ENCODE measurements around the gene DNM3. TPM values are rescaled to one million over a fixed set of nuclear protein-coding genes. Genes with fewer than 3 reads are reported as not detected.

DNM3 gene
- total RNA-seq, 4 donors from 2014 or later: 2.7 to 4.5 (median 4.0) TPM

DNA sequence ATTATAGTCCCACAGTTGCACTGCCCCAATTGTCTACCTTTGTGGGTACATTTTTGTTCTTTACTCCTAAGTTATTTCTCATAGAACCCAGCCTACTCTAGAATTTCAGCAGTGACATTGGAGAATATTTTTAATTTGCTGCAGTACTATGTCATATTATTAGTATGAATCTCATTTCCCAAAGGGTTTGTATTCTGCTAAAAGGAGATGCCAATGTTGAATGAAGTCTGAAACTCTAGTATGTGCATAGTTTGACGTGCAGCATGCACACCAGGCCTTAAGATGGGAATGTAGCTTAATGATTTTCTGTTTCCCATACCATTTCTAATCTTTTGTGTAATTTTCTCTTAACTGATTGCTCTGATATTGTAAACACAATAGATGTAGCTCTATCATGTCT, 568.7 kb downstream of the DNM3 start:
- WGBS, 2 donors: 67 to 73% methylated on average over 1 of the region's 1 CpG
- no peak for DNase-seq (ENCODE audit: low spot score in 2 of 2)
- no peak overlapping the region for H3K4me3 ChIP-seq (ENCODE audit: low read depth, poor library complexity, severe bottlenecking)
- TF ChIP-seq POLR2A (IDR thresholded peaks at IDR 0.05): no peak
- TF ChIP-seq, protein P1, sequence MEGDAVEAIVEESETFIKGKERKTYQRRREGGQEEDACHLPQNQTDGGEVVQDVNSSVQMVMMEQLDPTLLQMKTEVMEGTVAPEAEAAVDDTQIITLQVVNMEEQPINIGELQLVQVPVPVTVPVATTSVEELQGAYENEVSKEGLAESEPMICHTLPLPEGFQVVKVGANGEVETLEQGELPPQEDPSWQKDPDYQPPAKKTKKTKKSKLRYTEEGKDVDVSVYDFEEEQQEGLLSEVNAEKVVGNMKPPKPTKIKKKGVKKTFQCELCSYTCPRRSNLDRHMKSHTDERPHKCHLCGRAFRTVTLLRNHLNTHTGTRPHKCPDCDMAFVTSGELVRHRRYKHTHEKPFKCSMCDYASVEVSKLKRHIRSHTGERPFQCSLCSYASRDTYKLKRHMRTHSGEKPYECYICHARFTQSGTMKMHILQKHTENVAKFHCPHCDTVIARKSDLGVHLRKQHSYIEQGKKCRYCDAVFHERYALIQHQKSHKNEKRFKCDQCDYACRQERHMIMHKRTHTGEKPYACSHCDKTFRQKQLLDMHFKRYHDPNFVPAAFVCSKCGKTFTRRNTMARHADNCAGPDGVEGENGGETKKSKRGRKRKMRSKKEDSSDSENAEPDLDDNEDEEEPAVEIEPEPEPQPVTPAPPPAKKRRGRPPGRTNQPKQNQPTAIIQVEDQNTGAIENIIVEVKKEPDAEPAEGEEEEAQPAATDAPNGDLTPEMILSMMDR (IDR thresholded peaks at IDR 0.05): no peak
- intact Hi-C loops (cut with DNase I; ENCODE audit: low total_unique reads): no loop called here

DNA sequence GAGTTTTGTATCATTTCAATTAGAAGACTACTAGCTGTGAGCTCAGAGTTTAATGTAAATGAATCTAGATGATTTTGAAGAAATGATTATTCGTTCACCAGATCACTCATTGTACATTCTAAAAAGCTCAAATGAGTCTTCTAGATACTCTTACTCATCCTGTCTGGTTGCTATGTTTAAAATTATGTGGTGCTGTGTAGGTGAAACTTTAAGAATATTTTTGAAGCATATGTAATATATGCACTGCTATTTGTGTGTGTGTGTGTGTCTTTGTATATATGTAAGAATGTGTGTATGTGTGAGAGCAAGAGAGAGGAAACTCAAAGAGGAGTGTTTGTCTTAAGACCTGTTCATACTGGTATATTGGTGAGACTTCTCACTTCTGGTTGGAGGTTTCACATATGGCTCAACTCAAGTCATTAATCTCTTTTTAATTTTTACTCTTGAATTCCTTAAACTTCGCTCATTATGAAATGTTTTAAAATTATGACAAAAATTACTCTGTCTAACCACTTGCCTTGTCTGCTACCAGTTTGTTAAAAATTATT, 570.6 kb downstream of the DNM3 start:
- H3K4me3 ChIP-seq (ENCODE audit: low read depth, poor library complexity, severe bottlenecking): no peak overlapping the region
- intact Hi-C loops (cut with DNase I; ENCODE audit: low total_unique reads): no loop called here
- TF ChIP-seq POLR2A (IDR thresholded peaks at IDR 0.05): no peak
- TF ChIP-seq, protein P1 (IDR thresholded peaks at IDR 0.05): no peak
- 93 to 95% methylated on average over 2 of the region's 2 CpGs for WGBS, 2 donors
- no peak for DNase-seq (ENCODE audit: low spot score in 2 of 2)

DNA sequence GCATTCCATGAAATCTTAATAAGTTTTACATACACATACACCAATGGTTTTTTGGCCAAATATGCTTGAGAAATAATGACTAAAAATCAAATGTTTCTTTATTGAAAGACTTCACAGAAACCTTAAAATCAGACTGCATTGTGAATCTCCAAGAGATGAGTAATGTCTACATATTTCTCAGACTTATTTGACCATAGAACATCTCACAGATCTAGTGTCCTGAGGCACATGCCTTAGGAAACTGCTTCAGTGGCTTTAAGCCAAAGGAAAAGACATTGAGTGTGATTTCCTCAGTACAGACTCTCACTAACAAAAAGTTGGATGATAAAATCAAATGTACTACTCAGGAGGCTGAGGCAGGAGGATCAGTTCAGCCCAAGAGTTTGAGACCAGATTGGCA, 573.0 kb downstream of the DNM3 start:
- DNase-seq (ENCODE audit: low spot score in 2 of 2): no peak
- intact Hi-C loops (cut with DNase I; ENCODE audit: low total_unique reads): no loop called here
- TF ChIP-seq, protein P1 (IDR thresholded peaks at IDR 0.05): no peak
- no peak for TF ChIP-seq POLR2A (IDR thresholded peaks at IDR 0.05)
- H3K4me3 ChIP-seq (ENCODE audit: low read depth, poor library complexity, severe bottlenecking): no peak overlapping the region

DNA sequence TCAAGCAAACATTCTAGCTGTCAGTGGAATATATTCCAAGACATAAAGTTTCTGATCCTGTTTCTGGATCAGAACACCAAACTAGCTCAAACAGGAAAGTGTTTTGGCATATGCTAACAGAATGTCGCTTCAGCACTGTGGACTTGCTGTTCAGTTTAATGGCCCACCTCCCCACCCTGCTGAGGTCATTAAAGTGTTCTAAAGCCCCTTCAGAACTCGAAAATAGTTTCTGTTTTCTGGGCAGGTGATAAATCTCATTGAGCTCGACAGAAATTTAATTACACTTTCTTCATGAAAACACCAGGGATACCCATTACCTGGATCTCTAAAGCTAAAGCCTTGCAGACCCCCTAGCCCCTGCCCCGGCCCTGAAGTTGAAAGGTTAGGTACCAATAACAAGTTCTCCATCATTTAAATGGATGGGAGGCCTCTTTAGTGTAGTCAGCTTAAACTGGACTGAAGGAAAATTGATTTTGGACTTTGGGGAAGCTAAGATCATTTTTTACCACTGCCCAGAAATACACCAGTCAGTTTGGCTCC, 575.3 kb downstream of the DNM3 start:
- intact Hi-C loops (cut with DNase I; ENCODE audit: low total_unique reads): no loop called here
- no peak overlapping the region for H3K4me3 ChIP-seq (ENCODE audit: low read depth, poor library complexity, severe bottlenecking)
- TF ChIP-seq, protein P1 (IDR thresholded peaks at IDR 0.05): no peak
- no peak for TF ChIP-seq POLR2A (IDR thresholded peaks at IDR 0.05)
- WGBS, 2 donors: 74 to 76% methylated on average over 4 of the region's 4 CpGs
- DNase-seq (ENCODE audit: low spot score in 2 of 2): no peak

DNA sequence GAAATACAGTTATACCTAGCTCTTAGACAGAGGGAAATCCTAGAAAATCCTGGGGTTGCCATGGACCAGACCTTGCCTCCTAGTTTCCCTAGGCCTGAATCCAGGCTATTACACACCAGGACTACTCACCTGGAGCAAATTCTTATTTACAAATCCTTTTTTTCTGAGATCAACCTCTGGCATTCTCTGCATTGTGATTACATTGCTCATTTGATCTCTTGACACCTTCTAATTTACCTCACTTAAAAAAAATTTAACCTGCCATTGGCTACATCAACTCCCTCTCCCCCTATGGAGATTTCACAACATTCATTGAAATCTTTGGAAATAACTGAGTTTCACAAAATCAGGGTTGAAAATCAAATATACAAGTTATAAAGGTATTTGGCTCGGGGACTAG, 576.3 kb downstream of the DNM3 start:
- intact Hi-C loops (cut with DNase I; ENCODE audit: low total_unique reads): no loop called here
- no peak for TF ChIP-seq POLR2A (IDR thresholded peaks at IDR 0.05)
- TF ChIP-seq, protein P1 (IDR thresholded peaks at IDR 0.05): no peak
- WGBS, 2 donors: 100% methylated on average over 1 of the region's 1 CpG
- DNase-seq (ENCODE audit: low spot score in 2 of 2): no peak
- H3K4me3 ChIP-seq (ENCODE audit: low read depth, poor library complexity, severe bottlenecking): no peak overlapping the region

DNA sequence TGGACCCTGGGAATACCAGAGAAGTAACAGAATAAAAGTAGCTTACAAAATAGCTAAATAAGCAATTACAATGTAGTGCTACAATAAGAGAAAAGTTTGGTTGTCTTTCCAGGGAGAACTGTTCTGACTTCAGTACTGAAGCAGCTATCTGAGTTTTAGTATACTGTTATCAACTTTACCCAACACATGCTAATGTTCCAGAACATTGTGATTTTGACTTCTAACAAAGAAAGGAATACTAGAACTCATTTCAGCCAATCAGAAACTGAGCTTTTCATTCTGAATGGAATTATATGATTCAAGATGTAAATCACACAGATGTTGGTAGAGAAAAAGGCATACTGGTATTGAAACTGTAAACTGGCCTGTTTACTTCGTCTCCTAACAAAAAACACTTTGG, 579.1 kb downstream of the DNM3 start, which contains the start of gene C1orf105:
C1orf105 (plus strand) TSS at position 301 of the 400 bp plus-strand sequence. CDS start 201 bp downstream, outside the sequence.
- TF ChIP-seq, protein P1 (IDR thresholded peaks at IDR 0.05): no peak
- no peak for TF ChIP-seq POLR2A (IDR thresholded peaks at IDR 0.05)
- no peak within 1 kb of the TSS for H3K4me3 ChIP-seq (ENCODE audit: low read depth, poor library complexity, severe bottlenecking)
- intact Hi-C loops (cut with DNase I; ENCODE audit: low total_unique reads): no loop called here
- WGBS, 2 donors: 77 to 86% methylated on average over 1 of the region's 1 CpG
- DNase-seq (ENCODE audit: low spot score in 2 of 2): no peak

Data from lower leg skin (tissue), 4 donors.